Stimulated activated CD4-positive, alpha-beta T cell treated with anti-CD3 and anti-CD28 coated beads, Interleukin-15, amount 100 ng/mL, for 24 hours (primary cell): ENCODE measurements around the gene SDK1.
"Not testable (repeated sequence)": the region's sequence is repeated elsewhere in the genome, so short reads cannot be mapped to it uniquely, and the experiment has no call there.

Source experiments
- DNase-seq: peaks from one replicate; pipeline ENCODE4 v3.0.0-alpha.2; 2020

SDK1 gene

GRCh38 chr7:4245135-4245865 lies 944.2 kb downstream of the SDK1 start:
- no peak for DNase-seq

- no peak for DNase-seq
These were observed 944.9 kb downstream of the SDK1 start for GRCh38 chr7:4245866-4246470.

- no peak for DNase-seq
These were observed 945.5 kb downstream of the SDK1 start for GRCh38 chr7:4246536-4246935.

GRCh38 chr7:4247106-4247876 lies 946.2 kb downstream of the SDK1 start:
- no peak for DNase-seq

- no peak for DNase-seq
These were observed 947.2 kb downstream of the SDK1 start for GRCh38 chr7:4248295-4248694.

- no peak for DNase-seq
These were observed 948.2 kb downstream of the SDK1 start for GRCh38 chr7:4249241-4249640.

GRCh38 chr7:4255336-4255735 lies 954.3 kb downstream of the SDK1 start:
- no peak for DNase-seq

- no peak for DNase-seq
These were observed 955.2 kb downstream of the SDK1 start for GRCh38 chr7:4256286-4256685.

- DNase-seq, result no peak
These were observed 956.4 kb downstream of the SDK1 start for GRCh38 chr7:4257146-4258111.

- not testable (repeated sequence) for DNase-seq
These were observed 959.1 kb downstream of the SDK1 start for GRCh38 chr7:4260116-4260515.

GRCh38 chr7:4260867-4261600 lies 960.0 kb downstream of the SDK1 start:
- DNase-seq, result no peak

GRCh38 chr7:4261601-4261960 lies 960.5 kb downstream of the SDK1 start:
- no peak for DNase-seq

- not testable (repeated sequence) for DNase-seq
These were observed 963.2 kb downstream of the SDK1 start for GRCh38 chr7:4264206-4264605.

- DNase-seq, result no peak
These were observed 964.0 kb downstream of the SDK1 start for GRCh38 chr7:4265066-4265465.

GRCh38 chr7:4265676-4266075 lies 964.6 kb downstream of the SDK1 start:
- DNase-seq, result no peak

- DNase-seq, result no peak
These were observed 965.4 kb downstream of the SDK1 start for GRCh38 chr7:4266270-4267040.

GRCh38 chr7:4267341-4268039 lies 966.4 kb downstream of the SDK1 start:
- DNase-seq, result no peak

GRCh38 chr7:4268040-4268965 lies 967.3 kb downstream of the SDK1 start:
- DNase-seq, result no peak

- no peak for DNase-seq
These were observed 968.0 kb downstream of the SDK1 start for GRCh38 chr7:4269086-4269485.

GRCh38 chr7:4269746-4270145 lies 968.7 kb downstream of the SDK1 start:
- DNase-seq, result no peak
